Measurements from ENCODE around the gene ARFGAP1. TPM values are rescaled to one million over a fixed set of nuclear protein-coding genes. Genes with fewer than 3 reads are reported as not detected.

Gene ARFGAP1
- total RNA-seq, 1 experiment from 2014 or later: 207 TPM

GRCh38 chr20:63241272-63241671, 31.3 kb upstream of the ARFGAP1 start (continued):
- TF ChIP-seq ZMAT4 (CRISPR knock-in tag; IDR thresholded peaks at IDR 0.05) (no peak), E2F4 (CRISPR knock-in tag; IDR thresholded peaks at IDR 0.05; ENCODE audit: borderline replicate concordance, low read depth) (no peak), SOX15 (CRISPR knock-in tag; IDR thresholded peaks at IDR 0.05) (no peak)
- TF ChIP-seq, protein P1, sequence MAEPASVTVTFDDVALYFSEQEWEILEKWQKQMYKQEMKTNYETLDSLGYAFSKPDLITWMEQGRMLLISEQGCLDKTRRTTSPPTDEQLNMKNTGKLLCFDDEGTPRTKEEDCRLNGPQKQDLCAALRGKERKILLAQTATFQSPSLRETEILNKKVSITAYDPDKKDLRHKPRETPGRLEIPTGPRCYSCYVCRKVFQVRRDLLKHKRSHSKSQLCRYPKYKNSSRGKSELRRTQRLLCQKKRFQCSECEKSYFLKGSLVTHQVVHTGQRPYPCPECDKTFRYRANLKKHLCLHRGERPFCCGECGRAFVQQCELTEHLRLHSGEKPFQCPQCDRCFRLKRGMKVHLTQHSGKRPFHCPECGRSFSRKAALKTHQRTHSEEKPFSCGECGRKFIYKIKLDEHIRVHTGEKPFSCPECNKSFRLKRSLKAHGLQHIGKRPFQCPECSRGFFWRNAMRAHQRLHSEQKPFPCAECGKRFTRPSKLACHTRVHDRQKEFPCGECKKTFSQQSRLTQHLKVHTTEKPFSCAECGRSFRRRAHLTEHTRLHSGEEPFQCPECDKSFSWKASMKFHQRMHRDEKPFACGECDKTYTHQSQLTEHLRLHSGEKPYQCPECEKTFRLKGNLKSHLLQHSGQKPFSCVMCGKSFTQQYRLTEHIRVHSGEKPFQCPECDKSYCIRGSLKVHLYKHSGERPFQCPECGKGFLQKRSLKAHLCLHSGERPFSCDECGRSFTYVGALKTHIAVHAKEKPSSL (CRISPR knock-in tag; conservative IDR thresholded peaks at IDR 0.05): no peak

- no peak overlapping the region for H3K27ac Mint-ChIP-seq
- CTCF ChIA-PET: interaction anchor here (1.0 to 2.8 kb wide), 4 partner anchors 12 to 140 kb away, joined by 3 to 19 read pairs (median 6); no protein-coding TSS in a partner anchor
- no peaks in the 10 kb centered on the region; the same call in 1 of the 2 replicates for H3K4me1 Mint-ChIP-seq
- no peak for ATAC-seq
- no peaks in the 10 kb centered on the region for H3K9me3 Mint-ChIP-seq
- DNase-seq (ENCODE audit: low spot score): no peak
- POLR2A ChIA-PET: no interaction called here
- no peaks in the 10 kb centered on the region; the same call in 1 of the 2 replicates for H3K27me3 Mint-ChIP-seq (ENCODE audit: low read depth)
- no peaks in the 10 kb centered on the region for H3K36me3 Mint-ChIP-seq
- no peak overlapping the region for H3K4me3 Mint-ChIP-seq
- TF ChIP-seq ZBTB43 (CRISPR knock-in tag; IDR thresholded peaks at IDR 0.05) (no peak), SMAD3 (CRISPR knock-in tag; IDR thresholded peaks at IDR 0.05; ENCODE audit: borderline replicate concordance) (no peak), ZNF138 (CRISPR knock-in tag; conservative IDR thresholded peaks at IDR 0.05) (no peak), ZNF396 (CRISPR knock-in tag; IDR thresholded peaks at IDR 0.05; ENCODE audit: borderline replicate concordance) (no peak), STAT6 (CRISPR knock-in tag; conservative IDR thresholded peaks at IDR 0.05; ENCODE audit: low read depth) (no peak), CDX4 (CRISPR knock-in tag; IDR thresholded peaks at IDR 0.05; ENCODE audit: borderline replicate concordance) (no peak), ZBTB21 (CRISPR knock-in tag; IDR thresholded peaks at IDR 0.05; ENCODE audit: borderline replicate concordance) (no peak), ATF6 (CRISPR knock-in tag; IDR thresholded peaks at IDR 0.05) (no peak), ESRRA (CRISPR knock-in tag; IDR thresholded peaks at IDR 0.05; ENCODE audit: borderline replicate concordance) (no peak), NFE2L1 (CRISPR knock-in tag; IDR thresholded peaks at IDR 0.05) (no peak), ZSCAN18 (CRISPR knock-in tag; IDR thresholded peaks at IDR 0.05) (no peak), ZNF121 (CRISPR knock-in tag; IDR thresholded peaks at IDR 0.05) (no peak)
- TF ChIP-seq, protein P2, sequence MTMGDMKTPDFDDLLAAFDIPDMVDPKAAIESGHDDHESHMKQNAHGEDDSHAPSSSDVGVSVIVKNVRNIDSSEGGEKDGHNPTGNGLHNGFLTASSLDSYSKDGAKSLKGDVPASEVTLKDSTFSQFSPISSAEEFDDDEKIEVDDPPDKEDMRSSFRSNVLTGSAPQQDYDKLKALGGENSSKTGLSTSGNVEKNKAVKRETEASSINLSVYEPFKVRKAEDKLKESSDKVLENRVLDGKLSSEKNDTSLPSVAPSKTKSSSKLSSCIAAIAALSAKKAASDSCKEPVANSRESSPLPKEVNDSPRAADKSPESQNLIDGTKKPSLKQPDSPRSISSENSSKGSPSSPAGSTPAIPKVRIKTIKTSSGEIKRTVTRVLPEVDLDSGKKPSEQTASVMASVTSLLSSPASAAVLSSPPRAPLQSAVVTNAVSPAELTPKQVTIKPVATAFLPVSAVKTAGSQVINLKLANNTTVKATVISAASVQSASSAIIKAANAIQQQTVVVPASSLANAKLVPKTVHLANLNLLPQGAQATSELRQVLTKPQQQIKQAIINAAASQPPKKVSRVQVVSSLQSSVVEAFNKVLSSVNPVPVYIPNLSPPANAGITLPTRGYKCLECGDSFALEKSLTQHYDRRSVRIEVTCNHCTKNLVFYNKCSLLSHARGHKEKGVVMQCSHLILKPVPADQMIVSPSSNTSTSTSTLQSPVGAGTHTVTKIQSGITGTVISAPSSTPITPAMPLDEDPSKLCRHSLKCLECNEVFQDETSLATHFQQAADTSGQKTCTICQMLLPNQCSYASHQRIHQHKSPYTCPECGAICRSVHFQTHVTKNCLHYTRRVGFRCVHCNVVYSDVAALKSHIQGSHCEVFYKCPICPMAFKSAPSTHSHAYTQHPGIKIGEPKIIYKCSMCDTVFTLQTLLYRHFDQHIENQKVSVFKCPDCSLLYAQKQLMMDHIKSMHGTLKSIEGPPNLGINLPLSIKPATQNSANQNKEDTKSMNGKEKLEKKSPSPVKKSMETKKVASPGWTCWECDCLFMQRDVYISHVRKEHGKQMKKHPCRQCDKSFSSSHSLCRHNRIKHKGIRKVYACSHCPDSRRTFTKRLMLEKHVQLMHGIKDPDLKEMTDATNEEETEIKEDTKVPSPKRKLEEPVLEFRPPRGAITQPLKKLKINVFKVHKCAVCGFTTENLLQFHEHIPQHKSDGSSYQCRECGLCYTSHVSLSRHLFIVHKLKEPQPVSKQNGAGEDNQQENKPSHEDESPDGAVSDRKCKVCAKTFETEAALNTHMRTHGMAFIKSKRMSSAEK (CRISPR knock-in tag; IDR thresholded peaks at IDR 0.05; ENCODE audit: borderline replicate concordance): no peak
Observed at GRCh38 chr20:63242736-63243135, 29.9 kb upstream of the ARFGAP1 start.
